HG02678 (cell line): Measurements from ENCODE around the gene ADAMTS2.
"Not testable (repeated sequence)": the region's sequence is repeated elsewhere in the genome, so short reads cannot be mapped to it uniquely, and the experiment has no call there.

Experiments
- ATAC-seq: cut with Tn5 transposase; IDR thresholded peaks from one replicate; pipeline ENCODE4 v1.9.1; 2021; ENCODE audit warnings: mild to moderate bottlenecking, moderate library complexity; ENCODE audit not compliant: unreplicated experiment

ADAMTS2 gene

DNA sequence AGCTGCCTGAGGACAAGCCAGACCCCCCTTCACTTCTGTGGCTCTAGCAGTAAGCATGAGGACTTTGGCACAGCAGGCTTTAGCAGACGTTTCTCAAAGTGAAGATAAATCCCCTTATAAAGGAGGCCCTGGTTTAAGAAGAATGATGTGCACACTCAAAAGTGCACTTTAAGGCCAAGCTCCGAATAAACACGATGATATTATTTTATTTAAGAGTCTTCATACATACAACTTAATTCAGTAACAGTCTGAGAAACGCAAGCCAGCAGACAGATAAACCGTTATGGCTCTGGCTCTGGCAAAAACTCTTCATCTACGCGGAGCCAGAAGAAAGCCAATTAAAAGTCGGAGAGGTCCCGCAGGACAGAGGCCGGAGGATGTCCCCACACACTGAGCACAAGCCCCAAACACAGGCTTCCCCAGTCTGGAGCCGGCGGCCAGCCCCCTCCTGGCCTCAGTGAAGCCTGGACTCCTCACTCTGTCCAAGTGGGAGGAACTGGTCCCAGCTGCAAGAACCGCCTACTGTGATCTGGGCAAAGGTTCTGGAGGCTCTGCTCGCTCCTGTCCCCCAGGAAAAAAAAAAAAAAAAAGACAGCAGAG lies 44.6 kb downstream of the ADAMTS2 start:
- no peak for ATAC-seq

DNA sequence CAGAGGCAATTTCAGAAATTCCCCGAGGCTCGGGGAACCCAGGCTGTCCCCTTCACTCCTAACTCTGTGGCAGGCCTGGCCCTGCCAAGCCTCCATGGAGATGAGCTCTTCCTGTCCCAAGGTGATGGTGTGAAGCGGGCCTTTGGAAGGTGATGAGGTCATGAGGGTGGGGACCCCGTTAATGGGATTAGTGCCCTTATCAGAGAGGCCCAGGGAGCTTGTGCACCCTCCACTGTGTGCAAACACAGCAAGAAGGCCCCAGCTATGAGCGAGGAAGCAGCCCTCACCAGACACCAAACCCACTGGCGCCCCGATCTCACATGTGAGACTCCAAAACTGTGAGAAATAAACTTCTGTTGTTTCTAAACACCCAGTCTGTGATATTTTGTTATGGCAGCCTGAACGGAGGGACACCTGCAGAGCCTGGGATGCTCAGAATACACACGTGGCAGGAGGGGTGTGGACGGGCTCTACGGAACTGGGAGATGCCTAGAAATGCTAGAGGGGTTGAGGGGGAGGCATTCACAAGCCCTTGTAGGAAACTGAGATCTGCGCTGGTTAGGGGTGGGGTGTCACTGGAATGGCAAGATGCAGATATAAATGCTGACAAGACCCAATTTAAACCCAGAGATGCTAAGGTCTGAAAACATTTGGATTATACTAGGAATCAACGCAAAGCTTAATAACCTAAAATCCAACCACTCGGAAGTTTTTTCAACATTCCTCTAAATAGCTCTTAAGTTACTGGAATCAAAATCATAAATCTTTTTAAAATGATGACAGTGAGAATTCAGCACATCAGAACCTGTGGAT lies 46.9 kb downstream of the ADAMTS2 start:
- ATAC-seq, result no peak

- no peak for ATAC-seq
Observed at GRCh38 chr5:179297486-179298180, 47.6 kb downstream of the ADAMTS2 start.

GRCh38 chr5:179297026-179297425 lies 48.2 kb downstream of the ADAMTS2 start:
- ATAC-seq, result no peak

- no peak for ATAC-seq
Observed at GRCh38 chr5:179296150-179296821, 49.0 kb downstream of the ADAMTS2 start.

GRCh38 chr5:179295778-179296149 lies 49.5 kb downstream of the ADAMTS2 start:
- no peak for ATAC-seq

DNA sequence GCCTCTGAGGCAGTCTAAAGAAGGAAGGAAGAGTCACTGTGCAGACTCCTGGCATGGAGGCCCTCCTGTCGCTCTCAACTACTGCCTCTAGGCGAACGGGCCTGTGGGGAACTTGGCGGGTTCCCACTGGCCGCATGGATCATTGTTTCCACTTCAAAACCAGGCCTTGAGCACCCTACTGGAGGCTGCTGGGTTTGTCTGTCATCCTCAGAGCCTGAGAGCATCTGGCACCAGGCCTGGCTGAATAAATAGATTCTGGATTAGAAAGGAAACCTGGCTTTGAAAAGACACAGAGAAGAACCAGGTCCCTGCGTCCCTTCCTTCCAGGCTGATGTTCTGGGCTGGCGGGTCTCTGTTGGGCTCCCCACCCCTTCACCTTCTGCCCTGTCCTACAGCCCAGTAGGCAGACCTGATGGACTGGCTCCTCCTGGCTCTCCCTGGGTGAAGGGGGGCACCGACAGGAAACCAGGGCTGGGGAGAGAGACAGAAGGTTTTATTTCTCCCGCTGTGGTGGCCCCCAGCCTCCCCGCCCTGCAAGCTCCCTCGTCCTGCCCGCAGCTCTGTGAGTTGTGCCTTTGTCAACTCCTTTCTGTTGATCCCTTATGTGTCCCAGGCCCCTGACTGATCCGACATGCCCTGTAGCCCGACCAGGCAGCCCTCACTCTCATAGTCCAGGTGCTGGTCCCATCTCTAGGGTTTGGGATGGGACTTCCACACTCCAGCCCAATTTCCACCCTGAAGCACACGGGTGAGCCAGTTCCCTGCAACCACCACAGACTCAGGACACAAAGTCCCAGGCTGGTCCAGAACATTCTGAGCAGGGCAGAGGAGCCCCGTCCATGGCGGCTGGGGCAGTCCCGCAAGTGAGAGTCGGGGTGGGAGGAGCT lies 50.1 kb downstream of the ADAMTS2 start:
- ATAC-seq, result no peak

GRCh38 chr5:179294131-179294780 lies 51.0 kb downstream of the ADAMTS2 start:
- no peak for ATAC-seq

DNA sequence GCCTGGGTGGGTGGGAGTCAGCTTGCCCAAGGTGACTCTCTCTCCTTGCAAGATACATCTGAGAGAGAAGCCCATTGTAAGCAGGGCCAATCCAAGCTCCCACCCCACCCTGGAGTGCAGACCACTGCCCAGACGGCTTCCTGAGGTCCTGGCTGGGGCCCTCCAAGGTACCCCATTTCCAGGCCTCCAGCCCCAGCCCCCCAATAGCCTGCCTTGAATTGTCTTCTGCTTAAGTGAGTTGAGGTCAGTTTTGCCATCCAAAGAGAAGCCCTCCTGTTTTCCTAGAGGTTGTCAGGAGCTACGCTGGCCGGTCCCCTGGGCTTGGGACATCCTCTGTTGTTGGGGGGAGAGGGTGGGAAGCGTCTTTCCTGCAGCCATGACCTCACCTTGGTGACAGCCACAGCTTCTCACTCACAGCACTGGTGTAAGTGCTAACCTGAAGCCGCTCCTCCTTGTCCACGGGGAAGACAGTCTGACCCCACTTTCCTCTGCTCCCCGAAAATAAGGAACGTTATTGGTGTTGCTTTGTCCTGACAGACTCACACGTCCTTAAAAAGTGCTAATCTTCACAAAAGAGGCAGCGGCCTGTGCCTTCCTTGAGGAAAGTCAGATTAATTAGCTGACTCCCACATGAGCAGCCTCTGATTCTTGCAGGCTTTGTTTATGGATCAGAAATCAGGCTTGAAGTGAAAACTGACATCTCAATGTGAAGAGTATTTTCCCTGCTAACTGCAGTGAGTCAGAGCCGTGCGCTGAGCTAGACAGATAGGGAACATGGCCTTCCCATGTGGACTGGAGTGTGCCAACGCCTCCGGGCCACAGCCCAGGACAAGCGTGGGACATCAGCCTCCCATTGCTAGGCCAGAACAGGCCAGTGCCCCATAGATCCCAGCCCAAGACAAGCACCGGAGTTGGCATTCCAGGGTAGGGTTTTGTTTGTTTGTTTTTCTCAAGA lies 52.3 kb downstream of the ADAMTS2 start:
- no peak for ATAC-seq

- no peak for ATAC-seq
Observed at GRCh38 chr5:179292202-179292601, 53.1 kb downstream of the ADAMTS2 start.

DNA sequence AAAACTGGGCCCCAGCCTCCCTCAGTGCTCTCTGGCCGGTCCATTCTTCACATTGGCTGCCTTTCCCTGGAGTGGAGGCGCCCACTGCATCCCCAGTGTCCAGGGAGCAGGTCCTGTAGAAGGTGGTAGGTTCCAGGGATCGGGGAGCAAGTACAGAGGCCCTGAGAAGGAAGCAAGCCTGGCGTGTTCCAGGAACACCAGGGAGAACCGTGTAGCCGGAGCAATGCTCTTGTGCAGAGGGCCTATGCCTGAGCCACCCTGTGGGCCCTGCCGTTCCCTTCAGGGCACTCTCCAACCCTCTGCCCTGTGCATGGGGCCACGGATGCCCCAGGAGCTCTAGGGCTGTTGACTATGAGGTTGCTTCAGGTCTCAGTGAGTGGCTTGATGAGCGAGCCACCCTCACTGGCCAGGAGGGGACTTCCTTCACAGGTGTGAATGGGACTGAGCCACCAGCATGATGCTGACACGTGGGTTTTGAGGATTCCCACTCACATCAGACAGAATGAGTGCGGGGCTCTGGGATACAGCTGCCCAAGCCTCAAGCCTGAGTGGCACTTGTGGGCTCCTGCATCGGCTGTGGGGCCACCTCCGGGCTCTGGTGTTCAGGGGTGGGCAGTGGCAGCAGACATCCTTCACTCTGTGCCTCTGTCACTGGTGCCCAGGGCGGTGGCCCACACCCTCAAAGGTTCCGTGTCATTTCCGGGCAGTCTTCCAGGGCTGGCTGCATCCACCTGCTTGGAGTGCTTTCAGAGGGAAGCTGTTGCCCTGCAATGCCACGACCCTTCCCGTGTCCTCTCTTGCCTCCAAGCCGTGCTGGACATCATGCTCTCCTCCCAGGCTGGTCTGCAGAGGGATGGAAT lies 54.4 kb downstream of the ADAMTS2 start:
- no peak for ATAC-seq

GRCh38 chr5:179289756-179290385 lies 55.4 kb downstream of the ADAMTS2 start:
- ATAC-seq, result no peak

DNA sequence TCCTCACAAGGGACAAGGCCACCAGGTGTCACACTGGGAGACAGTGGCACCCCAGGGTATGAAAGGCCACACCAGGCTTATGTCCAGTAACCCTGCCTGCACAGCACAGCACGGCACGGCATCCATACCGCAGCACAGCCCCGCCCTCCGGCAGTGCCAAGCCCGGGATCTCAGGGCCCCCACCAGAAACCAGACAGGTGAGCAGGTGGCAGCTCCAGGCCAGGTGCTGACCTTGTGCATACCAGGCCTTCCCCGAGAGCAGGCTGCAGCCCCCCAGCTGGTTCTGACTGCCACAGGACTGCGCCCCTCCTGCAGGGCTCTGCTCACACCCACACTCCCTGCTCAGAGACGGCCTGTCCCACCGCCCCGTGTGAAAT lies 56.5 kb downstream of the ADAMTS2 start:
- ATAC-seq, result no peak

GRCh38 chr5:179288101-179288808 lies 57.0 kb downstream of the ADAMTS2 start:
- ATAC-seq, result no peak

DNA sequence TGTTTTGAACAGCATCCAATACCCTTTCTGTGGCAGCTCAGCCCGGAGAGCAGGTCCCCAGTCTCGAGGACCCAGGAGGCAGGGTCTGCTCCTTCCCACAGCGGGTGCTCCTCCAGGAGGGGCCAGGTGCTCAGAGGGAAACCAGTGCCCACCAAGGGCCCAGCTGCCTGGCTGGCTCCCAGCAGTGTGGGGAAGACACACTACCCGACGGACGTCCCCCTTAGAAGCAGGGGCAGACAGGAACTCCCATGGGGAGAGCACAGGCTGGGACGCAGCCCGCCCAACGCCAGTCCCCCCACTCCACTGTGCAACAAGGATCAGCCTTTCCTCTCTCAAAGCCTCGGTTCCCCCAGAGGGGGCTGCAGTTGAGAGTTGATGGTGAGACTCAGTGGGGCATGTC lies 57.6 kb downstream of the ADAMTS2 start:
- no peak for ATAC-seq

GRCh38 chr5:179287071-179287470 lies 58.2 kb downstream of the ADAMTS2 start:
- no peak for ATAC-seq

DNA sequence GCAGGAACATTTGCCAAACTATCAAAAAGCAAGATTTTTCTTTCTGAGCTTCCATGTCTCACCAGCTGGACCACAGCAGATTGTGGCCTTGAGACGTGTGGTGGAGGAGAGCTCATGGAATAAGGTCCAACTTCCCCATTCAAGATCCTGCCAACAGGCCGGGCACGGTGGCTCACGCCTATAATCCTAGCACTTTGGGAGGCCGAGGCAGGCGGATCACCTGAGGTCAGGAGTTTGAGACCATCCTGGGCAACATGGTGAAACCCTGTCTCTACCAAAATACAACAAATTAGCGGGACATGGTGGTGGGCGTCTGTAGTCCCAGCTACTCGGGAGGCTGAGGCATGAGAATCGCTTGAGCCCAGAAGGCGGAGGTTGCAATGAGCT lies 59.5 kb downstream of the ADAMTS2 start:
- ATAC-seq, result not testable (repeated sequence)
